ENCODE data around the gene GALNT10. TPM values are rescaled to one million over a fixed set of nuclear protein-coding genes. Genes with fewer than 3 reads are reported as not detected.

GALNT10 gene
- total RNA-seq, 1 donor from 2014 or later: 18.6 TPM

DNA sequence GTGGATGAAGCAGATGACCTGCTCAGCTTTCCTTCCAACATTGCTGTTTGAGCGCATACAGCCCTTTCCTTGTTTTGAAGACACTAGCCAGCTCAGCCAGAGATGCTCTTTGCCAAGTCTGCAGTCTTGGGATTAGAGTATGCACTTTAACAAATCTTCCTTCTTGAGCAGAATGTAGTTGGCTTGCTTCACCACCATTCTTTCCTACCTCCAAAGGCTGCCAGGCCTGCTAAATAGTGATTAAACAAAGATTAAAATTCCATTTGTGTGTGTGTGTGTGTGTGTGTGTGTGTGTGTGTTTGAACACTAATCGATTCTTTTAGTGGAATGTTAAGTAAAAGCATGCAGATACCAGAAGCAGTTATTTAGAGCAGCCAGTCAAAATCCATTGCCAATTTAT is 97.6 kb downstream of the GALNT10 start:
- no peak for DNase-seq (ENCODE audit: low read depth)

- no peak for DNase-seq (ENCODE audit: low read depth)
Observed at GRCh38 chr5:154291917-154292316, 101.4 kb downstream of the GALNT10 start.

GRCh38 chr5:154293219-154293618 is 102.7 kb downstream of the GALNT10 start:
- no peak for DNase-seq (ENCODE audit: low read depth)

DNA sequence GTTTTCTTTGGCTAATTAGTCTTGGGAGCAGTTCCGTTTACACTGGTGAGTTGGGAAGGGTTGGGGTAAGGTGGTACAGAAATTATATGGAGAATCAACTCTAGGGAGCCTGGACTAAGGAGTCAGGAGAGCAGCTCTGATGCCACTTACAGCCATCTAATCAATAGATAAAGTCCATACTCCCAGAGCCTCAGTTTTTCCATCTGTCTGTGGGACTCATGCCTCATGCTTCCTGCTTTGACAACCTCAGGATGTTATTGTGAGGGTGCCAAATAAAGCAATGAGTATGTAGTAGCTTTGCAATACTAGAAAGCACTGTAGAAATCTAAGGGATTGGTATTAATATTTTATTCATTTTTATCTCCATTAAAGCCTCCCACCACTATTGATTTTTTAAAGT is 105.0 kb downstream of the GALNT10 start:
- no peak for DNase-seq (ENCODE audit: low read depth)

- no peak for DNase-seq (ENCODE audit: low read depth)
Observed at GRCh38 chr5:154296525-154297159, 106.1 kb downstream of the GALNT10 start.

DNA sequence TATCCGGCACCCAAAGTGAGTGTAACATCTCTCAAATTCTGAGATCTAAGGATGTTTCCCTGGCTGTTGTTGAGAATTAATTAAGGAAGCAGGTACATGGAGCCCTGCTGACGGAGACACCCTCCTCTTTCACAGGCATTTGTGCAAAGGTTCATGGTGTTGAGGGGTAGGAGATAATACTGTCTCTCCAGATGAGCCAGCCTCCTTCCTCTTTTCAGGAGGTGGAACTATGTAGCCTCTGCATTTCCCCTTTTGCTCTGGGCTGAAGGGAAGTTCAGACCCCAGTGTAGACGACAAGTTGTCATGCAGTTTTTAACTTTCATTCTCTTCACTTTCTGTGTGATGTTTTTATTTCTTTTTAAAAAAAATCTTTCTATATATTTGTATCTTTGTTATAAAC is 107.5 kb downstream of the GALNT10 start:
- DNase-seq (ENCODE audit: low read depth): no peak

GRCh38 chr5:154300207-154300883 is 109.8 kb downstream of the GALNT10 start:
- no peak for DNase-seq (ENCODE audit: low read depth)

GRCh38 chr5:154301726-154302125 is 111.2 kb downstream of the GALNT10 start:
- no peak for DNase-seq (ENCODE audit: low read depth)

DNA sequence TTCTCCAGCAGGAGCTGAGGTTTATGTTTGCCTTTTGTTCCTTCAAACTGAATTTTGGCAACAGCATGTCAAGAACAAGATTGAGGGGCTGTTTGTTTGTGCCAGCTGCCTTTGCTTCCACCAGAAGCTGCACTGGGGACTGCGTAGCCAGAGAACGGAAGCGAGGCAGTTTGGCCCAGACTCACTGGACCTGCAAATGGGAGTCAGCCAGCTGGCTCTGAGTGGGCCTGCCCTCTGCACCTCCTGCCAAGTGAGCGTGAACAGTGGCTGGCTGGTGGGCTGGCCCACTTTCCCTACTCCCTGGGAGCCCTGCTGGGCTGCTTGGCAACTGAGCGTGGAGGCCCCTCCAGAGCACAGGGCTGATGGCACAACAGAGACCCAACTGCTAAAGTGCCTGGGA is 111.6 kb downstream of the GALNT10 start:
- DNase-seq (ENCODE audit: low read depth): no peak

DNA sequence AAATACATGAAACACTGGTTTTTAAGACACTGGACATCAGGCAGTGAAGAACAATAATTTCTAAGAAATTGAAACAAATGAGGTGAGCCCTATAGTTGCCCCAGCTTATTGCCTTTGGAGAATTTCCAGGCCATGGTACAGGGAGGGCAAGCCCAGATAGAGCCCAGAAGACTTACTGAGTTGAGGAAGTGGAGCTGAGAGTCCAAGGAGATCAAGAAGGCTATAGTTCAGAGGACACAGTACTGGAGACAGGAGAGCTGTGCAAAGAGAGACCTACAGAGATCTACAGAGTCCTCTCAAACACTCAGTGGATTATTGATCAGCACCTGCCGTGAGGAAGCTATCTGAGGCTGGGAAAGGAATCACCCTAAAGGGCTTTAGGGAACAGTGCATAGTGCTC is 112.6 kb downstream of the GALNT10 start:
- no peak for DNase-seq (ENCODE audit: low read depth)

DNA sequence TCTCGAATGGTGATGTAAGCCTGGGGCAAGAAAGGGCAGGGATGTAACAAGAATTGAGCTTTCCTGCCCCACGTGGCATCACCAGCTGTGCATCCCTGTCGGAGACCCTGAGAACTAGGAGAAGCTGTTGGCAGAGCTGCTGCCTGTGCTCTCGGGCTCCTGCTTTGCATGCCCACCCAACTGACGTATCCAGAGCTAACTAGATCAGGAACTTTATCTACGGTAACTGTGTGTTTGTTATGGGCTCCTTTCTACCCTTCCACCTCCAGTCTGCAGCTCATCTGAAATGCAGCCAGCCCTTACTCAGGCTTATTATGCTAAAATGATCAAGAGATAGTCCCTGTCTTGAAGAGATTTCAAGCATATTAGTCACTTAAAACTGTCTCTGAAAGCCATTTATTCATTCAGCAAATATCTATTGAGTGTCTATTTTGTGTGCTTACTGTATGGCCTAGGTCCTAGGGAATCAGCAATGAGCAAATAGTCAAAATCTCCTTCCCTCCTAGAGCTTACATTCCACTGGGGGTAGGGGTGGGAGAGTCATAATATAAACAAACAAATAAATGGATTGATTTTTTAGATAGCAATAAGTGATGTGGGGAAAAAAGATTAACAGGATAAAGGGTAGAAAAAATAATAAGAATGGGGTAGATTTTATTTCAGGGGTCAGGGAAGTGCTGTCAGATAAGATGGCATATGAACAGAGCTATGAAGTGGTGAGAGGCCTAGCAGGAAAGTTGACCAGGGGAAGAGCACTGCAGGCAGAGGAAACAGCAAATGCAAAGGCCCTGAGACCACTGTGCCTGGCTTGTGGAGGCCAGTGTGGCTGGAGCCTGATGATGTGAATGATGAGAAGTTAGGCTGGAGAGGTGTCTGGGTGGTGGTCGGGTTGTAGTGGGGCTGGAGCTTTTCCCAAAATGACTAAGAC is 118.2 kb downstream of the GALNT10 start:
- DNase-seq (ENCODE audit: low read depth): no peak

DNA sequence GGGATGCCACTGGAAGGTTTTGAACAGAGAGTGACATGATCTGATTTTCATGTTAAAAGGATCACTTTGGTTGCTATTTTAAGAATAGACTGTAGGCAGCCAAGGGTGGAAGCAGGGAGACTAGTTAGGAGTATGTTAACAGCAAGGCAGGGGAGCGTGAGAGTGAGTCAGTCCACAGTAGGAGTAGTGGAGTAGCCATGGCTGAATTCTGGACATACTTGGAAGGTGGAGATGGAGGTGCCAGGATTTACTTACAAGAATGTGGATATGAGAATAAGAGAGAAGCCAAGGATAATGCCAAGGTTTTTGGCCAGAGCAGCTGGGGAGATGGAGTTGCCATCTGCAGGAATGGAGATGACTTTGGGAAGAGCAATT is 118.8 kb downstream of the GALNT10 start:
- no peak for DNase-seq (ENCODE audit: low read depth)

GRCh38 chr5:154309805-154310204 is 119.3 kb downstream of the GALNT10 start:
- DNase-seq (ENCODE audit: low read depth): no peak

- DNase-seq (ENCODE audit: low read depth): no peak
Observed at GRCh38 chr5:154311362-154311761, 120.8 kb downstream of the GALNT10 start.

DNA sequence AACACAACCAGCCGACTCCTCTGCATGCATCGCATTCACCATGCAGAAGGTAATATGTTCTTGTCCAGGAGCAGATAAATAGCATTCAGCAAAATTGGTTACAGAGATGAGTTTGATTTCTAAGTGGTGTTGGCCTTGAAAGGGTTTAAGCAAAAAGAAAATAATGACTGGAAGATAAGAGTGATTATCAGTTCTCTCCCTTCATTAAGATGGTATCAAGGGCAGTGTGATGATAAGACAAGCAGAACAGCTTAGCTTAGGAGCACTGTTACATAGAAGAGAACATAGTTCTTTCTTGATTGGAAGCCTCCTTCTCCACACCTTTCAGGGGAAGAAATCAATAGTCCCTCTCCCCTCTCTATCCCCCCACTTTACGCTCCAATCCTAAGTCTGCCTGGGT is 121.5 kb downstream of the GALNT10 start:
- DNase-seq (ENCODE audit: low read depth): no peak

DNA sequence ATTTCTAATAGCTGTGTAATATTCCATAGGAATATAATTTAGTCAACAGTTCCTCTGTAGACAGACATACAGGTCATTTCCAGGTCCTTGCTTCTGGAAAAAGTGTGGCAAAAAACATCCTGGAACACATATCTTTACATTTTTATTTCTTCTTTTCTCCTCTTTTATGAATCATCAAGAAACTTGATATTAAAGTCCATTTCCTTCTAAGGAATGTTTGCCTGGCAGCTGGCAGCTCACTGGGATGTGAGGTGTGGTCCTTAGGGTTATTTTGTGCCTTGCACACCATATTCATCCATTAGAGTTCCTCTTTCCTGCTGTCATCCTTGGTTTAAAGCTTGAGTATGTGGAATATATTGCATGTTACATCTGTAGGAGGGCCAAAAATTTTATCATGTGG is 122.0 kb downstream of the GALNT10 start:
- DNase-seq (ENCODE audit: low read depth): peak; percentile 50

- peak; percentile 13 for DNase-seq (ENCODE audit: low read depth)
Observed at GRCh38 chr5:154313360-154314017, 123.0 kb downstream of the GALNT10 start.

DNA sequence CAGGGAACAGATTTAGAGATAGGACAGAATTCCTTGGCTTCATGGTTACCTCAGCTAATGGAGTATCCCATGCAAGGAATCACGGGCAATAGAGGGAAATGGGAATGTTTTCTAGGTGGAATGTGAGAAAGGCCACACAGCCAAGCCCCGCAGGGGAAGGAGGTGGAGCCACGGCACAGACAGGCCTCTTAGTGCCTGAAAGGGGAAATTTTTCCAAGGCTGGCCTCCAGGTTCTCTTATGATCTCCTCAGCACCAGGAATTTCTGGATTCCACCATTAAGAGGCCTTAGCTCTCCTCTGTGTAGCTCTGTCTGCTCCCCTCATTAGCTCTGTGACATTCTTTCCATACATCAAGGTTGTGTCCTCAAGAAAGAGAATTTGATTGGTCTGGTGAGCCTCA is 124.7 kb downstream of the GALNT10 start:
- DNase-seq (ENCODE audit: low read depth): no peak

DNA sequence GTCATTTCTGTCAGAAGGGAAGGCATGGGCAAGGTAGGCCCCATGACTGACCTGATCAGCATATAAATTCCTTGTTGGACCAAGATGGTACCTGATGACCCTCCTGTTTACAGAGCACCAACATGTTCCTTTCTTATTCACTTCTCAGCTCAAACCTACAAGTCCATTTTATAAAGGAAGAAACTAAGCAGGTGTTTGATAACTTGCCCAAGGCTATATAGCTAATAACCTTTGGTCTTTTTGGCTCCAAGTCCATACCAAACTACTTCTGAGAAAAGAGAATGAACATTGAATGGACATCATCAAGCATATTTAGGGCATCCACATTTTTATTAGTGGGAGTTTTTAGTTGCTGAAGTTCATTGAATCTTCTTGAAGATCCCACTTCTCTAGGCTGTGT is 125.2 kb downstream of the GALNT10 start:
- no peak for DNase-seq (ENCODE audit: low read depth)

DNA sequence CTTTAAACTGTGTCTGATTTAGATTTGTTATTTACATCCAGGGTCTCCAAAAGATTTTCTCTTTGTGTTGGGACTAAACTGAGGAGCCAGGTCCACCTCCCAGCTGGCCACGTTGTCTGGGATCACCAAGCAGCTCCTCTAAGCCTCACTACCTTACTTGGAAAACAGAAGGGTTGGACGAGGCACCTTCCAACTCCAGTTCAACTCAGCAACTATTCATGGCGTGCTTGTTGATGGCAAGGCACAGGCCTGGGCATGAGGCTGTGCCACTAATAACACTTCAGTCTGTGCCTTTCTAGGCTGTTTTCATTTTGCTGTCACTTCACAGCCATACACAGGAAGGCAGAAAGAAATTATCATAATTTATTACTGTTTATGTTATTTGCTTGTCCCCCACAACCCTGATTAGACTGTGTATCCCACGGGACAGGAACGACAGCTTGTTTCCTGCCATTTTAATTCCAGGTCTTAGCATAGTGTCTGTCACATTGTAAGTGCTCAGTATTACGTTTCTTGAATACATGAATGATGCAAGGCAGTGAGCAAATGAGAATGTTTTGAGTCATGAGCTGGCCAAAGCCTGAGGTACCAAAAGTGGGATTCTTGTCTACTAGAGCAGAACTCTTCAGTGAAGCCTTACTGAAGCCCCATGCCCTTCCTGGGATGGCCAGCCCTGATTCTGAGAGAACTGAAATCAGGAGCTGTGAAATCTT is 125.8 kb downstream of the GALNT10 start:
- no peak for DNase-seq (ENCODE audit: low read depth)

- DNase-seq (ENCODE audit: low read depth): no peak
Observed at GRCh38 chr5:154317916-154318315, 127.4 kb downstream of the GALNT10 start.
